Thyroid gland (tissue), 4 donors: Measurements from ENCODE around the gene PPP3CA.

Experiments used
- POLR2A ChIP-seq, 2 donors: fragments of 450-650 bp; IDR thresholded peaks; one replicate each; pipeline ENCODE4 v1.6.1; 2017; ENCODE audit warnings: antibody characterized with exemption in 2 of 2, mild to moderate bottlenecking in 2 of 2, moderate library complexity in 1 of 2
- TF ChIP-seq, protein P1 (sequence below), 6 experiments: fragments of 200-600 bp in 3 of 6; fragments of 450-650 bp in 3 of 6; sonication (generic) in 3 of 6; IDR thresholded peaks; one replicate each; pipeline ENCODE4 v1.5.1; 2016 to 2019; ENCODE audit warnings: antibody characterized with exemption in 6 of 6, mild to moderate bottlenecking in 2 of 6, inconsistent platforms in 1 of 6, moderate library complexity in 1 of 6

DNA sequence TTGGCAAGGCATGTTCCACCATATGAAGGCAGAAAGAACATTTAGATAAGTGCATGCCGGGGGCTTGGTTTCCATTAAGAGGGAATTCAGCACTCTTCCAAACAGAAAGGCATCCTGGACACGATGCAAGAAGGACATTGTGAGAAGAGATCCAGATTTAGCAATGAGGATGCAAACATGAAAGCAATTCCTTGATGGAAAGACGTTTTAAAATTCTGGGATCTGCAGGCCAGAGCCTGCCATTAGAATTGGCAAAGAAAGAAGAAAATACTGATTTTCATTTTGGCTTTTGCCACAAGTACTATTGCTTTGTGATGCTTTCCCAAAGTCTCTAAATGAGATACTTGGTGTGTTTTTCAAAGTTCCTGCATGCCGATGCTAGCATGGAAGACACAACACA is 367.6 kb downstream of the PPP3CA start:
- TF ChIP-seq, protein P1, sequence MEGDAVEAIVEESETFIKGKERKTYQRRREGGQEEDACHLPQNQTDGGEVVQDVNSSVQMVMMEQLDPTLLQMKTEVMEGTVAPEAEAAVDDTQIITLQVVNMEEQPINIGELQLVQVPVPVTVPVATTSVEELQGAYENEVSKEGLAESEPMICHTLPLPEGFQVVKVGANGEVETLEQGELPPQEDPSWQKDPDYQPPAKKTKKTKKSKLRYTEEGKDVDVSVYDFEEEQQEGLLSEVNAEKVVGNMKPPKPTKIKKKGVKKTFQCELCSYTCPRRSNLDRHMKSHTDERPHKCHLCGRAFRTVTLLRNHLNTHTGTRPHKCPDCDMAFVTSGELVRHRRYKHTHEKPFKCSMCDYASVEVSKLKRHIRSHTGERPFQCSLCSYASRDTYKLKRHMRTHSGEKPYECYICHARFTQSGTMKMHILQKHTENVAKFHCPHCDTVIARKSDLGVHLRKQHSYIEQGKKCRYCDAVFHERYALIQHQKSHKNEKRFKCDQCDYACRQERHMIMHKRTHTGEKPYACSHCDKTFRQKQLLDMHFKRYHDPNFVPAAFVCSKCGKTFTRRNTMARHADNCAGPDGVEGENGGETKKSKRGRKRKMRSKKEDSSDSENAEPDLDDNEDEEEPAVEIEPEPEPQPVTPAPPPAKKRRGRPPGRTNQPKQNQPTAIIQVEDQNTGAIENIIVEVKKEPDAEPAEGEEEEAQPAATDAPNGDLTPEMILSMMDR (IDR thresholded peaks at IDR 0.05), result no peak
- TF ChIP-seq POLR2A (IDR thresholded peaks at IDR 0.05), result no peak
